Measurements from ENCODE around the gene SYNGAP1.

GRCh38 chr6:33421344-33421643 lies 1.4 kb downstream of the SYNGAP1 start:
- TF ChIP-seq CTCF (IDR thresholded peaks at IDR 0.05) (no peak), POLR2A (IDR thresholded peaks at IDR 0.05) (no peak)
